ENCODE data around the gene DLG2.
A peak's percentile ranks its signal among the peaks of the same experiment; 100 is the strongest.

The DLG2 gene

GRCh38 chr11:83836065-83836464 is 1791.1 kb downstream of the DLG2 start:
- no peak for DNase-seq (ENCODE audit: low read depth)
- H3K4me3 ChIP-seq (ENCODE audit: low read length), result no peak overlapping the region
- TF ChIP-seq, protein P1, sequence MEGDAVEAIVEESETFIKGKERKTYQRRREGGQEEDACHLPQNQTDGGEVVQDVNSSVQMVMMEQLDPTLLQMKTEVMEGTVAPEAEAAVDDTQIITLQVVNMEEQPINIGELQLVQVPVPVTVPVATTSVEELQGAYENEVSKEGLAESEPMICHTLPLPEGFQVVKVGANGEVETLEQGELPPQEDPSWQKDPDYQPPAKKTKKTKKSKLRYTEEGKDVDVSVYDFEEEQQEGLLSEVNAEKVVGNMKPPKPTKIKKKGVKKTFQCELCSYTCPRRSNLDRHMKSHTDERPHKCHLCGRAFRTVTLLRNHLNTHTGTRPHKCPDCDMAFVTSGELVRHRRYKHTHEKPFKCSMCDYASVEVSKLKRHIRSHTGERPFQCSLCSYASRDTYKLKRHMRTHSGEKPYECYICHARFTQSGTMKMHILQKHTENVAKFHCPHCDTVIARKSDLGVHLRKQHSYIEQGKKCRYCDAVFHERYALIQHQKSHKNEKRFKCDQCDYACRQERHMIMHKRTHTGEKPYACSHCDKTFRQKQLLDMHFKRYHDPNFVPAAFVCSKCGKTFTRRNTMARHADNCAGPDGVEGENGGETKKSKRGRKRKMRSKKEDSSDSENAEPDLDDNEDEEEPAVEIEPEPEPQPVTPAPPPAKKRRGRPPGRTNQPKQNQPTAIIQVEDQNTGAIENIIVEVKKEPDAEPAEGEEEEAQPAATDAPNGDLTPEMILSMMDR (IDR thresholded peaks at IDR 0.05; ENCODE audit: insufficient read depth, low read depth, low read length, missing control alignments), result no peak

GRCh38 chr11:83835423-83835822 is 1791.7 kb downstream of the DLG2 start:
- DNase-seq (ENCODE audit: low read depth), result no peak
- no peak overlapping the region for H3K4me3 ChIP-seq (ENCODE audit: low read length)
- TF ChIP-seq, protein P1 (IDR thresholded peaks at IDR 0.05; ENCODE audit: insufficient read depth, low read depth, low read length, missing control alignments), result no peak

- no peak for DNase-seq (ENCODE audit: low read depth)
- TF ChIP-seq, protein P1 (IDR thresholded peaks at IDR 0.05; ENCODE audit: insufficient read depth, low read depth, low read length, missing control alignments), result no peak
- no peak overlapping the region for H3K4me3 ChIP-seq (ENCODE audit: low read length)
These were observed 1795.2 kb downstream of the DLG2 start for GRCh38 chr11:83831929-83832328.

GRCh38 chr11:83827940-83828554 is 1799.1 kb downstream of the DLG2 start:
- DNase-seq (ENCODE audit: low read depth), result peak; percentile 32
- H3K4me3 ChIP-seq (ENCODE audit: low read length), result no peak overlapping the region
- TF ChIP-seq, protein P1 (IDR thresholded peaks at IDR 0.05; ENCODE audit: insufficient read depth, low read depth, low read length, missing control alignments), result peak; percentile 56

DNA sequence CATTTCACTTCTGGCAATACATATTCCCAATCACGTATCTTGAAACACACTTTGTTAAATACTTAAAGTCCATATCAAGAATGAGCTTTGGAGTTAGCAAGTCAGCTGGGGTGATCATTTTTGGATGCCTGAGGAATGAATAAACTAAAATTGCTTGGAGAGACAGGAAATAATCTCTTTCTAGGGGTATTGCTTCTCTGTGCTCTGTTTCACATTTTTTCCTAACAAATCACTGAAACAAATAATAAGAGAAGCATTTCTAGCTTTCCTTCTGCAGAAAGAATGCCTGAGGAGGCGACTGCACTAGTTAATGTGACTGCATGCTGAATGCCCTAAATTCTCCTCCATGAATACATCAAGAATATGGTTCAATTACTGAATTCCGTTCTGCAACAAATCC is 1799.6 kb downstream of the DLG2 start:
- DNase-seq (ENCODE audit: low read depth), result no peak
- TF ChIP-seq, protein P1 (IDR thresholded peaks at IDR 0.05; ENCODE audit: insufficient read depth, low read depth, low read length, missing control alignments), result no peak
- H3K4me3 ChIP-seq (ENCODE audit: low read length), result no peak overlapping the region

GRCh38 chr11:83826078-83826477 is 1801.1 kb downstream of the DLG2 start:
- DNase-seq (ENCODE audit: low read depth), result no peak
- H3K4me3 ChIP-seq (ENCODE audit: low read length), result no peak overlapping the region
- TF ChIP-seq, protein P1 (IDR thresholded peaks at IDR 0.05; ENCODE audit: insufficient read depth, low read depth, low read length, missing control alignments), result no peak

DNA sequence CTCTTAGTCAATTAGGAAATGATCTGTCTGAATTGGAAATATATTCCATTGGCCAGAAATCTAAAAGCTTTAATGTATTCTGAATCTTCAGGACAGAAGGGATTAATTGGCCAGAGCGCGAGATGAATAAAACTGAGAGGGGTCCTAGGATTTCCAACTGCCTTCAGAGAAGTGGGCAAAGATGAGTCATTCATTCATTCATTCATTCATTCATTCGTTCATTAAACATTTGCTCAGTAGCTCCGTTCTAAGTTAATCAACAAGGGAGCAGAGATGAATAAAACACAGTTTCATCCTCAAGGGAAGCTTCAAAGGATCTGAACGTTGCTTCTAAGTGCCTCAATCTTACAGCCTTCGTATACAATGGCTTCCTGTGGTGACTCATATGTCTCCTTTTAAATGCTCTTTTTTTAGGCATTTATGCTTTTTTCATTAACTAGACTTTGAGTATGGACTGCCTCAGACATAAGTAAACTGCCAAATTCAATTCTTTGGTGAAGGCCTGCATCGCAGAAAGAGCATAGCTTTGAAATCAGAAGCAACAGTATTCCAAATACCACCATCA is 1803.6 kb downstream of the DLG2 start:
- no peak overlapping the region for H3K4me3 ChIP-seq (ENCODE audit: low read length)
- DNase-seq (ENCODE audit: low read depth), result no peak
- TF ChIP-seq, protein P1 (IDR thresholded peaks at IDR 0.05; ENCODE audit: insufficient read depth, low read depth, low read length, missing control alignments), result no peak

Data from epithelial cell of esophagus (primary cell).